CD4-positive, alpha-beta T cell (primary cell): ENCODE data around the gene PHKA2. TPM values are rescaled to one million over a fixed set of nuclear protein-coding genes. Genes with fewer than 3 reads are reported as not detected.

ENCODE experiments used
- ATAC-seq: fragments of 200-7000 bp; cut with Tn5 transposase; one replicate; pipeline ENCODE4 v1.10.0; 2022; ENCODE audit warnings: mild to moderate bottlenecking; ENCODE audit not compliant: poor library complexity
- CTCF ChIA-PET: fragments of 350-600 bp; sonication (Branson Sonifier 250); formaldehyde crosslinking; loops from one replicate; lab custom pipeline; 2021; ENCODE audit warnings: antibody characterized with exemption, inconsistent platforms; lab: Charles Lee
- POLR2A ChIA-PET: fragments of 350-600 bp; sonication (Branson Sonifier 250); formaldehyde crosslinking; loops from one replicate; lab custom pipeline; 2021; ENCODE audit warnings: antibody characterized with exemption, inconsistent platforms; lab: Charles Lee
- DNase-seq, 14 experiments: peaks; one replicate each; pipeline ENCODE4 v3.0.0-alpha.2; 2013 to 2020; ENCODE audit warnings: mixed read lengths in 2 of 14
- H3K27ac ChIP-seq, 2 donors: one replicate each; pipeline versions ENCODE4 v1.5.1 to v1.7.0; 2013; ENCODE audit warnings: low read length in 2 of 2, low read depth in 1 of 2, mild to moderate bottlenecking in 1 of 2
- H3K27me3 ChIP-seq, 2 experiments: 1 replicate in 1 of 2; 2 replicates in 1 of 2; pipeline versions ENCODE4 v1.6.1 to v1.7.0; 2013; ENCODE audit warnings: low read length in 2 of 2, control low read depth in 1 of 2, mild to moderate bottlenecking in 1 of 2, moderate library complexity in 1 of 2; ENCODE audit not compliant: insufficient read depth in 2 of 2, control insufficient read depth in 1 of 2
- H3K36me3 ChIP-seq: one replicate; pipeline ENCODE4 v1.6.1; 2013; ENCODE audit warnings: low read length, control low read depth; ENCODE audit not compliant: insufficient read depth
- H3K4me1 ChIP-seq: one replicate; pipeline ENCODE4 v1.6.1; 2013; ENCODE audit warnings: low read length, control low read depth; ENCODE audit not compliant: insufficient read depth
- H3K4me3 ChIP-seq: one replicate; pipeline ENCODE4 v1.5.1; 2013; ENCODE audit warnings: mild to moderate bottlenecking, low read length, moderate library complexity
- H3K9me3 ChIP-seq, 2 experiments: 1 replicate in 1 of 2; 2 replicates in 1 of 2; pipeline versions ENCODE4 v1.6.1 to v1.7.0; 2013; ENCODE audit warnings: low read length in 2 of 2, mild to moderate bottlenecking in 2 of 2, control low read depth in 1 of 2, moderate library complexity in 1 of 2; ENCODE audit not compliant: control insufficient read depth in 1 of 2, insufficient read depth in 1 of 2
- H3K27ac Mint-ChIP-seq: one replicate; pipeline ENCODE4 v1.8.0; 2020; ENCODE audit warnings: mixed read lengths
- H3K27me3 Mint-ChIP-seq: one replicate; pipeline ENCODE4 v1.8.0; 2021; ENCODE audit warnings: mixed read lengths
- H3K36me3 Mint-ChIP-seq: one replicate; pipeline ENCODE4 v1.8.0; 2021; ENCODE audit warnings: low read depth, mixed read lengths
- H3K4me1 Mint-ChIP-seq: one replicate; pipeline ENCODE4 v1.8.0; 2021; ENCODE audit warnings: low read depth, mixed read lengths
- H3K4me3 Mint-ChIP-seq: one replicate; pipeline ENCODE4 v1.8.0; 2020; ENCODE audit warnings: mild to moderate bottlenecking, mixed read lengths
- H3K9me3 Mint-ChIP-seq: one replicate; pipeline ENCODE4 v1.8.0; 2020; ENCODE audit warnings: mixed read lengths
- intact Hi-C, 2 experiments: fragments of 100-400 bp; cut with DNase I in 1 of 2; cut with micrococcal nuclease in 1 of 2; formaldehyde crosslinking; loops; one replicate each; pipeline versions ENCODE4 v1.15.1 to v1.9.0; 2023 to 2025; cut with DNase I, micrococcal nuclease
- total RNA-seq, 174 experiments: library from RNA in 2 of 174; stranded (reverse) in 2 of 174; gene quantifications; one replicate each; pipeline ENCODE4 v1.2.3 and lab custom pipeline; 2021 to 2026
- TF ChIP-seq, protein P1 (sequence below): fragments of 200-600 bp; IDR thresholded peaks from one replicate; pipeline ENCODE4 v1.8.0; 2022; ENCODE audit warnings: antibody characterized with exemption, mild to moderate bottlenecking

The PHKA2 gene
- total RNA-seq, 2 experiments from 2014 or later = 28.5 to 31.4 TPM

DNA sequence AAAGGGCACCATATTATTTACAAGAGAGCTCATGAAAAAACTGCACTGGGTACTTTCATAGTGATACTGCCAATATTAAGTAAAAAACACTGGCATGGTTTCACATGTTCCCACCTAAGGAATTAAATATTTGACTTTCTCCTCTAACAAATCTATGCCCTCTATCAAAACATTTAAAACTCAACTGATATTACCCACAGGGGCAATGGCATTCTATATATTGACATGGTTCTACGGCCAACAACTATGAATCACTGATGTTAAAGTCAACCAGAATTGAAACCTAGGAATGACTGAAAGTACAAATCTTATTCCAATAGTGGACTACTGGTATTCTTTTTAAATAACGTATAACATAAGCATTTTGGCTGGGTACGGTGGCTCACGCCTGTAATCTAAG, 28.2 kb downstream of the PHKA2 start:
- Histone ChIP-seq H3K27ac (no peak overlapping the region), H3K4me3 (no peak overlapping the region), H3K4me1 (no peaks in the 10 kb centered on the region), H3K36me3 (no peaks in the 10 kb centered on the region), H3K9me3 (no peaks in the 10 kb centered on the region), H3K27me3 (no peaks in the 10 kb centered on the region)
- CTCF ChIA-PET = no interaction called here
- DNase-seq = no peak
- Mint-ChIP-seq H3K27ac (no peak overlapping the region), H3K27me3 (no peaks in the 10 kb centered on the region), H3K4me3 (no peak overlapping the region), H3K36me3 (peaks cover 23% of the 10 kb centered on the region), H3K9me3 (no peaks in the 10 kb centered on the region), H3K4me1 (peaks cover 14% of the 10 kb centered on the region)
- ATAC-seq = no peak
- intact Hi-C loops = no loop called here
- TF ChIP-seq, protein P1, sequence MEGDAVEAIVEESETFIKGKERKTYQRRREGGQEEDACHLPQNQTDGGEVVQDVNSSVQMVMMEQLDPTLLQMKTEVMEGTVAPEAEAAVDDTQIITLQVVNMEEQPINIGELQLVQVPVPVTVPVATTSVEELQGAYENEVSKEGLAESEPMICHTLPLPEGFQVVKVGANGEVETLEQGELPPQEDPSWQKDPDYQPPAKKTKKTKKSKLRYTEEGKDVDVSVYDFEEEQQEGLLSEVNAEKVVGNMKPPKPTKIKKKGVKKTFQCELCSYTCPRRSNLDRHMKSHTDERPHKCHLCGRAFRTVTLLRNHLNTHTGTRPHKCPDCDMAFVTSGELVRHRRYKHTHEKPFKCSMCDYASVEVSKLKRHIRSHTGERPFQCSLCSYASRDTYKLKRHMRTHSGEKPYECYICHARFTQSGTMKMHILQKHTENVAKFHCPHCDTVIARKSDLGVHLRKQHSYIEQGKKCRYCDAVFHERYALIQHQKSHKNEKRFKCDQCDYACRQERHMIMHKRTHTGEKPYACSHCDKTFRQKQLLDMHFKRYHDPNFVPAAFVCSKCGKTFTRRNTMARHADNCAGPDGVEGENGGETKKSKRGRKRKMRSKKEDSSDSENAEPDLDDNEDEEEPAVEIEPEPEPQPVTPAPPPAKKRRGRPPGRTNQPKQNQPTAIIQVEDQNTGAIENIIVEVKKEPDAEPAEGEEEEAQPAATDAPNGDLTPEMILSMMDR = no peak
- POLR2A ChIA-PET = interaction anchor here (1.3 kb wide), 1 partner anchor 530 kb away, joined by 3 read pairs; the partner anchor contains the start of gene CDKL5

DNA sequence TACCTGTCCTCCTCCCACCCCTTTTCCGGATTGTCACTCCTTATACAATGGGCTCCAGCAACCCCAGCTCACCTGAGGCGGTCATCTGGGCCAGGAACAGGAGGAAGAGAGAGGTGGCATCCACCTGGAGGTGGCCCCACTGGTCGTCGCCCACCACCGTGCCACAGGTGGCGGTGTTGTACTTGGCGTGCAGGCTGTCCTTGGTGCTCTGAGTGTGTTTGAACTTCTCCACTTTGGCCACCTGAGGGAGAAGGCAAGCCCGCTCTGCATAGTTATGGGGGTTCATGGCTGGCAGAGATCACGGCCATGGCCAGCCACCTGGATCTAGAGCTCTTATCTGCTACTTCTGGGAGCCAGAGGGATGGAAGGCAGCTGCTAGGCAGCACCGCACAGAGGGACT, 32.9 kb downstream of the PHKA2 start:
- H3K27ac Mint-ChIP-seq = no peak overlapping the region
- Histone ChIP-seq H3K27ac (no peak overlapping the region), H3K36me3 (peaks cover 17% of the 10 kb centered on the region), H3K9me3 (no peaks in the 10 kb centered on the region), H3K4me3 (no peak overlapping the region), H3K4me1 (no peaks in the 10 kb centered on the region), H3K27me3 (no peaks in the 10 kb centered on the region)
- TF ChIP-seq, protein P1 = no peak
- intact Hi-C loops = no loop called here
- CTCF ChIA-PET = no interaction called here
- no peak overlapping the region for H3K4me3 Mint-ChIP-seq
- H3K4me1 Mint-ChIP-seq = peaks cover 7% of the 10 kb centered on the region
- H3K9me3 Mint-ChIP-seq = no peaks in the 10 kb centered on the region
- peaks cover 56% of the 10 kb centered on the region for H3K36me3 Mint-ChIP-seq
- POLR2A ChIA-PET = no interaction called here
- H3K27me3 Mint-ChIP-seq = no peaks in the 10 kb centered on the region
- no peak for DNase-seq
- no peak for ATAC-seq

DNA sequence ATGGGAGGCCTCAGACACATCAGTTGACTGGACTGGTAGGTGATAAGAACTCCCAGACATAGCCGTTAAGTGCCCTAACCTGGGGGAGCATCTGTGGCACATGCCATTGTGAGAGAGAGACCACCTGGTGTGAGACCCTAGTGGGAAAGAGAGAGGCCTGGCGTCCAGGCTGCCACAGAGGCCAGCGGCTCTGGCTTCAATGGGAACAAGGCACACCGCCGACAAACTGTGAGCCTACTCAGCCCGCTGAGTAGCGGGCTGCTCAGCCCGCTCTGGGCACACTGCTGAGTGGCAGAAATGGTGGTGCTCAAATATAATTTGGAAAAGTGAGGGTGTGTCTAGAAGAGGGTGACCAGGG, 34.0 kb downstream of the PHKA2 start:
- ATAC-seq (no peak), DNase-seq (no peak)
- Mint-ChIP-seq H3K27me3 (no peaks in the 10 kb centered on the region), H3K9me3 (no peaks in the 10 kb centered on the region), H3K4me3 (no peak overlapping the region), H3K4me1 (peaks cover 2% of the 10 kb centered on the region), H3K27ac (no peak overlapping the region), H3K36me3 (peaks cover 60% of the 10 kb centered on the region)
- no peak overlapping the region for H3K4me3 ChIP-seq
- intact Hi-C loops = no loop called here
- ChIA-PET CTCF (no interaction called here), POLR2A (no interaction called here)
- H3K27me3 ChIP-seq = no peaks in the 10 kb centered on the region
- TF ChIP-seq, protein P1 = no peak
- no peaks in the 10 kb centered on the region for H3K9me3 ChIP-seq
- no peak overlapping the region for H3K27ac ChIP-seq
- no peaks in the 10 kb centered on the region for H3K4me1 ChIP-seq
- H3K36me3 ChIP-seq = peaks cover 18% of the 10 kb centered on the region
